Measurements from ENCODE around the gene MRPL53. TPM values are rescaled to one million over a fixed set of nuclear protein-coding genes. Genes with fewer than 3 reads are reported as not detected.

Gene MRPL53
- total and polyA plus RNA-seq, 2 of the 13 experiments (the other 11 are each of a cell fraction or from before 2014, with no cell fraction given), result 34.3 to 51.9 TPM

DNA sequence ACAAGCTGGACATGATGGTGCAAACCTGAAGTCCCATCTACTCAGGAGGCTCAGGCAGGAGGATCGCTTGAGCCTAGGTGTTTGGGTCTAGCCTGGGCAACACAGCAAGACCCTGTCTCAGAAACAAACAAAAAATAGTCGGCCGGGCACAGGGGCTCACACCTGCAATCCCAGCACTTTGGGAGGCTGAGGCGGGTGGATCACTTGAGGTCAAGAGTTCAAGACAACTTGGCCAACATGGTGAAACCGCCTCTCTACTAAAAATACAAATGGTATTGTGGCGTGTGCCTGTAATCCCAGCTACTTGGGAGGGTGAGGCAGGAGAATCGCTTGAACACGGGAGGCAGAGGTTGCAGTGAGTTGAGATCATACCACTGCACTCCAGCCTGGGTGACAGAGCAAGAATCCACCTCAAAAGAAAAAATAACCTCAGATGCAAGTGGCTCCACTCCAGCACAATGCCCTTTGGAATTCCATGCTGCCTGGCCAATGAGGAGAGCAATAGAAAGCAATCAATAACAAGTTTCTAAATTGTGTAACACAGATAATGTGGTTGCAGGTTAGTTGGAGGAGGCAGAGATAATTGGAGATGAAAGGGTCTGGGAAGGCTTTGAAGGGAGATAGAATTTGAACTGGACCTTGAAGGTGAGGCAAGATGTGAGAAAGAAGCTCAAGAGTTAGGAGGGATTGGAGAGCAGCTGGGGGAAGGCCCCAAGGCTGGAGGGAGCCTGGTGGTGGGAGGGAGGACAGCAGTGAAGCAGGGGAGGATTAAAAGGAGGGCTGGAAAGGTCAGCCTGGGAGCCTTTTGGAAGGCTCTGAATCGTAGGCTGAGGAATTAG, 16.4 kb upstream of the MRPL53 start (continued):
- peak; percentile 51 for TF ChIP-seq ZNF883 (CRISPR knock-in tag; IDR thresholded peaks at IDR 0.05; ENCODE audit: not compliant biosample characterization)
- TF ChIP-seq TEAD3 (CRISPR knock-in tag; optimal IDR thresholded peaks at IDR 0.05; ENCODE audit: borderline replicate concordance), result peak; percentile 93
- no peak for TF ChIP-seq NR3C1 (CRISPR knock-in tag; IDR thresholded peaks at IDR 0.05)
- TF ChIP-seq, protein P1, sequence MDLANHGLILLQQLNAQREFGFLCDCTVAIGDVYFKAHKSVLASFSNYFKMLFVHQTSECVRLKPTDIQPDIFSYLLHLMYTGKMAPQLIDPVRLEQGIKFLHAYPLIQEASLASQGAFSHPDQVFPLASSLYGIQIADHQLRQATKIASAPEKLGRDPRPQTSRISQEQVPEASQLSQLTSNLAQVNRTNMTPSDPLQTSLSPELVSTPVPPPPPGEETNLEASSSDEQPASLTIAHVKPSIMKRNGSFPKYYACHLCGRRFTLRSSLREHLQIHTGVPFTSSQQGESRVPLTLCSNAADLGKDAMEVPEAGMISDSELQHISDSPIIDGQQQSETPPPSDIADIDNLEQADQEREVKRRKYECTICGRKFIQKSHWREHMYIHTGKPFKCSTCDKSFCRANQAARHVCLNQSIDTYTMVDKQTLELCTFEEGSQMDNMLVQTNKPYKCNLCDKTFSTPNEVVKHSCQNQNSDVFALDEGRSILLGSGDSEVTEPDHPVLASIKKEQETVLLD (CRISPR knock-in tag; IDR thresholded peaks at IDR 0.05; ENCODE audit: low read depth), result 0 out of 2 replicates have a peak, but pooled peaks have one; percentile 27
- TF ChIP-seq ZFP62 (CRISPR knock-in tag; IDR thresholded peaks at IDR 0.05), result no peak
- TF ChIP-seq RXRA (CRISPR knock-in tag; IDR thresholded peaks at IDR 0.05), result peak; percentile 82; the same call in 1 of the 2 replicates
- TF ChIP-seq SMARCC2 (IDR thresholded peaks at IDR 0.05), result no peak
- no peak for TF ChIP-seq ZNF143 (CRISPR knock-in tag; IDR thresholded peaks at IDR 0.05)
- TF ChIP-seq ZNF589 (CRISPR knock-in tag; conservative IDR thresholded peaks at IDR 0.05), result peak; percentile 95; the same call in 1 of the 2 replicates
- TF ChIP-seq, protein P2, sequence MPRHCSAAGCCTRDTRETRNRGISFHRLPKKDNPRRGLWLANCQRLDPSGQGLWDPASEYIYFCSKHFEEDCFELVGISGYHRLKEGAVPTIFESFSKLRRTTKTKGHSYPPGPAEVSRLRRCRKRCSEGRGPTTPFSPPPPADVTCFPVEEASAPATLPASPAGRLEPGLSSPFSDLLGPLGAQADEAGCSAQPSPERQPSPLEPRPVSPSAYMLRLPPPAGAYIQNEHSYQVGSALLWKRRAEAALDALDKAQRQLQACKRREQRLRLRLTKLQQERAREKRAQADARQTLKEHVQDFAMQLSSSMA (CRISPR knock-in tag; IDR thresholded peaks at IDR 0.05), result no peak
- TF ChIP-seq REXO4 (CRISPR knock-in tag; IDR thresholded peaks at IDR 0.05; ENCODE audit: borderline replicate concordance), result no peak
- no peak for TF ChIP-seq ZNF777 (CRISPR knock-in tag; IDR thresholded peaks at IDR 0.05)
- TF ChIP-seq, protein P3, sequence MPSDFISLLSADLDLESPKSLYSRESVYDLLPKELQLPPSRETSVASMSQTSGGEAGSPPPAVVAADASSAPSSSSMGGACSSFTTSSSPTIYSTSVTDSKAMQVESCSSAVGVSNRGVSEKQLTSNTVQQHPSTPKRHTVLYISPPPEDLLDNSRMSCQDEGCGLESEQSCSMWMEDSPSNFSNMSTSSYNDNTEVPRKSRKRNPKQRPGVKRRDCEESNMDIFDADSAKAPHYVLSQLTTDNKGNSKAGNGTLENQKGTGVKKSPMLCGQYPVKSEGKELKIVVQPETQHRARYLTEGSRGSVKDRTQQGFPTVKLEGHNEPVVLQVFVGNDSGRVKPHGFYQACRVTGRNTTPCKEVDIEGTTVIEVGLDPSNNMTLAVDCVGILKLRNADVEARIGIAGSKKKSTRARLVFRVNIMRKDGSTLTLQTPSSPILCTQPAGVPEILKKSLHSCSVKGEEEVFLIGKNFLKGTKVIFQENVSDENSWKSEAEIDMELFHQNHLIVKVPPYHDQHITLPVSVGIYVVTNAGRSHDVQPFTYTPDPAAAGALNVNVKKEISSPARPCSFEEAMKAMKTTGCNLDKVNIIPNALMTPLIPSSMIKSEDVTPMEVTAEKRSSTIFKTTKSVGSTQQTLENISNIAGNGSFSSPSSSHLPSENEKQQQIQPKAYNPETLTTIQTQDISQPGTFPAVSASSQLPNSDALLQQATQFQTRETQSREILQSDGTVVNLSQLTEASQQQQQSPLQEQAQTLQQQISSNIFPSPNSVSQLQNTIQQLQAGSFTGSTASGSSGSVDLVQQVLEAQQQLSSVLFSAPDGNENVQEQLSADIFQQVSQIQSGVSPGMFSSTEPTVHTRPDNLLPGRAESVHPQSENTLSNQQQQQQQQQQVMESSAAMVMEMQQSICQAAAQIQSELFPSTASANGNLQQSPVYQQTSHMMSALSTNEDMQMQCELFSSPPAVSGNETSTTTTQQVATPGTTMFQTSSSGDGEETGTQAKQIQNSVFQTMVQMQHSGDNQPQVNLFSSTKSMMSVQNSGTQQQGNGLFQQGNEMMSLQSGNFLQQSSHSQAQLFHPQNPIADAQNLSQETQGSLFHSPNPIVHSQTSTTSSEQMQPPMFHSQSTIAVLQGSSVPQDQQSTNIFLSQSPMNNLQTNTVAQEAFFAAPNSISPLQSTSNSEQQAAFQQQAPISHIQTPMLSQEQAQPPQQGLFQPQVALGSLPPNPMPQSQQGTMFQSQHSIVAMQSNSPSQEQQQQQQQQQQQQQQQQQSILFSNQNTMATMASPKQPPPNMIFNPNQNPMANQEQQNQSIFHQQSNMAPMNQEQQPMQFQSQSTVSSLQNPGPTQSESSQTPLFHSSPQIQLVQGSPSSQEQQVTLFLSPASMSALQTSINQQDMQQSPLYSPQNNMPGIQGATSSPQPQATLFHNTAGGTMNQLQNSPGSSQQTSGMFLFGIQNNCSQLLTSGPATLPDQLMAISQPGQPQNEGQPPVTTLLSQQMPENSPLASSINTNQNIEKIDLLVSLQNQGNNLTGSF (CRISPR knock-in tag; IDR thresholded peaks at IDR 0.05), result no peak
- TF ChIP-seq IKZF4 (CRISPR knock-in tag; IDR thresholded peaks at IDR 0.05; ENCODE audit: borderline replicate concordance, low read depth, not compliant biosample characterization), result peak; percentile 74
- TF ChIP-seq, protein P4, sequence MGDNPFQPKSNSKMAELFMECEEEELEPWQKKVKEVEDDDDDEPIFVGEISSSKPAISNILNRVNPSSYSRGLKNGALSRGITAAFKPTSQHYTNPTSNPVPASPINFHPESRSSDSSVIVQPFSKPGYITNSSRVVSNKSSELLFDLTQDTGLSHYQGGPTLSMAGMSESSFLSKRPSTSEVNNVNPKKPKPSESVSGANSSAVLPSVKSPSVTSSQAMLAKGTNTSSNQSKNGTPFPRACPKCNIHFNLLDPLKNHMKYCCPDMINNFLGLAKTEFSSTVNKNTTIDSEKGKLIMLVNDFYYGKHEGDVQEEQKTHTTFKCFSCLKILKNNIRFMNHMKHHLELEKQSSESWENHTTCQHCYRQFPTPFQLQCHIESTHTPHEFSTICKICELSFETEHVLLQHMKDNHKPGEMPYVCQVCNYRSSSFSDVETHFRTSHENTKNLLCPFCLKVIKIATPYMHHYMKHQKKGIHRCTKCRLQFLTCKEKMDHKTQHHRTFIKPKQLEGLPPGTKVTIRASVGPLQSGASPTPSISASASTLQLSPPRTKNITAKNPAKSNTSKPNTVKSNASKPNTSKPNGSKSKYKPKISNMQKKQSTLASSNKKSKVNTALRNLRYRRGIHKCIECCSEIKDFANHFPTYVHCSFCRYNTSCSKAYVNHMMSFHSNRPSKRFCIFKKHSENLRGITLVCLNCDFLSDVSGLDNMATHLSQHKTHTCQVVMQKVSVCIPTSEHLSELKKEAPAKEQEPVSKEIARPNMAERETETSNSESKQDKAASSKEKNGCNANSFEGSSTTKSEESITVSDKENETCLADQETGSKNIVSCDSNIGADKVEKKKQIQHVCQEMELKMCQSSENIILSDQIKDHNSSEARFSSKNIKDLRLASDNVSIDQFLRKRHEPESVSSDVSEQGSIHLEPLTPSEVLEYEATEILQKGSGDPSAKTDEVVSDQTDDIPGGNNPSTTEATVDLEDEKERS (CRISPR knock-in tag; IDR thresholded peaks at IDR 0.05), result peak; percentile 53; the same call in 1 of the 2 replicates
- no peak for TF ChIP-seq HNRNPH1 (optimal IDR thresholded peaks at IDR 0.05; ENCODE audit: low read depth, low read length)
- 0 out of 2 replicates have a peak, but pooled peaks have one; percentile 5 for TF ChIP-seq ZFY (CRISPR knock-in tag; IDR thresholded peaks at IDR 0.05)

All from HepG2 (cell line).